Body of pancreas (tissue), 4 donors: Measurements from ENCODE around the gene PEMT. TPM values are rescaled to one million over a fixed set of nuclear protein-coding genes. Genes with fewer than 3 reads are reported as not detected.

Source experiments
- ATAC-seq: fragments of 150-250 bp; one replicate; pipeline ENCODE4 v1.9.1; 2016
- DNase-seq, 4 donors: peaks; one replicate each; pipeline ENCODE4 v3.0.0-alpha.2; 2019
- H3K27ac ChIP-seq, 4 donors: fragments of 200-600 bp; sonication (generic); 1 replicate in 3 of 4; 2 replicates in 1 of 4; pipeline versions ENCODE4 v1.5.1 to v1.6.1; 2016 to 2019; ENCODE audit warnings: mild to moderate bottlenecking in 1 of 4, mixed read lengths in 1 of 4, moderate library complexity in 1 of 4
- H3K27me3 ChIP-seq, 2 donors: fragments of 200-600 bp; sonication (generic); one replicate each; pipeline ENCODE4 v1.6.0; 2016; ENCODE audit warnings: mild to moderate bottlenecking in 1 of 2
- H3K36me3 ChIP-seq, 2 donors: fragments of 200-600 bp; sonication (generic); replicated peaks in 1 of 2; 2 replicates each; pipeline ENCODE4 v1.5.1; 2016; ENCODE audit warnings: low read depth in 2 of 2; ENCODE audit not compliant: insufficient read depth in 1 of 2
- H3K4me1 ChIP-seq: fragments of 200-600 bp; sonication (generic); one replicate; pipeline ENCODE4 v1.6.0; 2016
- H3K4me3 ChIP-seq, 2 donors: fragments of 200-600 bp; sonication (generic); 1 replicate in 1 of 2; 2 replicates in 1 of 2; pipeline ENCODE4 v1.5.1; 2016 to 2019
- H3K9me3 ChIP-seq, 3 donors: fragments of 200-600 bp; sonication (generic); 1 replicate in 2 of 3; 2 replicates in 1 of 3; pipeline ENCODE4 v1.5.1; 2016
- CTCF ChIP-seq, 7 experiments: fragments of 450-650 bp in 4 of 7; fragments of 200-600 bp in 3 of 7; sonication (generic) in 3 of 7; IDR thresholded peaks; one replicate each; pipeline ENCODE4 v1.5.1; 2016 to 2019; ENCODE audit warnings: antibody characterized with exemption in 7 of 7
- POLR2A ChIP-seq, 3 donors: fragments of 450-650 bp; IDR thresholded peaks; one replicate each; pipeline ENCODE4 v1.6.1; 2016; ENCODE audit warnings: antibody characterized with exemption in 3 of 3, mild to moderate bottlenecking in 2 of 3
- WGBS, 2 donors: methylation state at CpG; one replicate each; pipeline ENCODE4 v1.1.5; 2017; 5-methylcytosine and 5-hydroxymethylcytosine counted together
- intact Hi-C: fragments of 100-400 bp; cut with DNase I; formaldehyde crosslinking; loops from one replicate; pipeline ENCODE4 v1.15.1; 2023
- total RNA-seq, 2 donors: library from RNA; depleted of rRNA; stranded (reverse); fragments of >200 nt; gene quantifications; one replicate each; pipeline ENCODE4 v1.1.0, GENCODE V29; 2016

Gene PEMT
- total RNA-seq, 2 donors from 2014 or later, result 23.4 to 27.8 TPM

DNA sequence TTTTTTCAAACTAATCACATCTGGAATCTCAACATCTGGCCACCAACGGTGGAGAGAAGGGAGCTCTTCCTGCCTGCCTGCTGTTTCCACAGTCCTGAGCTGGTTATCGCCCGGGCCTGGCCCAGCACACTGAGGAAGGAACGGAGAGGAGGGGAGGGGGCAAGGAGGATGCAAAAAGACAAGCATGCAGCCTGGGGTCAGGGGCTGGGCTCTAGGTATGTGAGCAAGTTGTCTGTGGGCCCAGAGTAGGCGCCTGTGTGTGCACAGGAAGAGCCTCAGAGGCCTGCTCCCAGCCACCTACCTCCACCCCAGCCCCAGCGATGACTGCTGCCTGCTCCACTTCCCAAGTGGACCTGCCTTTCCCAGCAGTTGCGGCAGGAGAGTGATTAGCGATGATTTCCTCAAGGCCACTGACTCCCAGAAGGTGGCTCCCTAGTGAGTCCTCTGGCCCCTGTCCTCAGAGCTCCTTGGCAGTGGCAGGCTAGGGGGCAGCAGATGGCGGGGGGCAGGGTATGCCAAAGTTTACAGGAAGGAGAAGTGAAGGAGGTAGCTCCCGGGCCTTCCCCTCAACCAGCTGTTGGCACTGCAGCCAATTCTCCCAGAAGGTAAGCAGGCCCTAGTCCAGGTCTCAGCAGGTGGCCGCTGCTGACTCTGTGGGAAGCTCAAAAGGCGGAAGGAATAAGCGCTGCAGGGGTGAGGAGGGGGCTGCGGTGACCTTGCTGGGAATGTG is 68.3 kb downstream of the PEMT start:
- 24 to 35% methylated on average over 9 to 14 of the region's 14 CpGs for WGBS, 2 donors
- peak overlapping the region; percentile 44 to 78 (median 71) for H3K27ac ChIP-seq
- ATAC-seq, result peak; percentile 84
- DNase-seq, result peak; percentile 68 to 89 (median 88)
- no peaks in the 10 kb centered on the region for H3K36me3 ChIP-seq
- no peaks in the 10 kb centered on the region for H3K9me3 ChIP-seq
- H3K4me3 ChIP-seq, result no peak overlapping the region
- H3K4me1 ChIP-seq, result peaks cover 18% of the 10 kb centered on the region
- TF ChIP-seq POLR2A (IDR thresholded peaks at IDR 0.05), result no peak
- TF ChIP-seq CTCF (IDR thresholded peaks at IDR 0.05), result peak in 3 of 7 experiments; percentile 10 to 35 (median 15)
- intact Hi-C loops, result no loop called here
- H3K27me3 ChIP-seq, result no peaks in the 10 kb centered on the region

- TF ChIP-seq CTCF (IDR thresholded peaks at IDR 0.05) (no peak), POLR2A (IDR thresholded peaks at IDR 0.05) (no peak)
These were observed 70.8 kb downstream of the PEMT start for GRCh38 chr17:17520599-17521232.

DNA sequence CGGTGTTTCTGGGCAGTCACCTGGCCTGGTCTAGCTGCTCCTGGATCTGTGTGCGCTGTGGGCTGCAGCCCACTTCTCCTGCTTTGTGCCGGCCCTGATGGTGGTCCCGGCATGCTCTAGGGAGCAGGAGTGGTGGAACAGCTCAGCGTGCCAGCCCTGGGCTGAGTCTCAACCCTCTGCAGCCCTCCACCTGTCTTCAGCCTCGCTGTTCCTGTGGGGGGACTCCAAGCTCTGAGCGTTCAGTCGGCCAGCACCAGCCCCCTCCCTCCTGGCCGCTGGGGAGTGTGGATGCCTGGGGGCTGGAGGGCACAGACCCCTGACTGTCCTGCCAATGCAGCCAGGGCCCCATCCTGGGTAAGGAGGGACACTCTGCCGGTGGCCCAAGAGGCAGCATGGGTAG is 71.6 kb downstream of the PEMT start:
- WGBS, 2 donors, result 93 to 96% methylated on average over 4 to 10 of the region's 10 CpGs
- Histone ChIP-seq H3K27me3 (no peaks in the 10 kb centered on the region), H3K4me3 (no peak overlapping the region), H3K9me3 (no peaks in the 10 kb centered on the region), H3K4me1 (peaks cover 18% of the 10 kb centered on the region), H3K36me3 (no peaks in the 10 kb centered on the region), H3K27ac (no peak overlapping the region)
- no peak for ATAC-seq
- no peak for DNase-seq
- intact Hi-C loops, result no loop called here
- TF ChIP-seq CTCF (IDR thresholded peaks at IDR 0.05), result no peak
- no peak for TF ChIP-seq POLR2A (IDR thresholded peaks at IDR 0.05)

More at GRCh38 chr17:17520599-17521232, 70.8 kb downstream of the PEMT start:
- Histone ChIP-seq H3K4me3 (no peak overlapping the region), H3K27ac (no peak overlapping the region), H3K9me3 (no peaks in the 10 kb centered on the region), H3K27me3 (no peaks in the 10 kb centered on the region), H3K4me1 (peaks cover 18% of the 10 kb centered on the region), H3K36me3 (no peaks in the 10 kb centered on the region)
- intact Hi-C loops, result no loop called here
- ATAC-seq, result no peak
- 86 to 89% methylated on average over 14 to 22 of the region's 22 CpGs for WGBS, 2 donors
- DNase-seq, result no peak

GRCh38 chr17:17518951-17519350 is 72.6 kb downstream of the PEMT start:
- peaks cover 15% of the 10 kb centered on the region for H3K4me1 ChIP-seq
- H3K9me3 ChIP-seq, result no peaks in the 10 kb centered on the region
- DNase-seq (no peak), ATAC-seq (no peak)
- no peaks in the 10 kb centered on the region for H3K27me3 ChIP-seq
- intact Hi-C loops, result no loop called here
- H3K27ac ChIP-seq, result no peak overlapping the region
- 88 to 90% methylated on average over 5 of the region's 5 CpGs for WGBS, 2 donors
- no peak for TF ChIP-seq POLR2A (IDR thresholded peaks at IDR 0.05)
- no peak for TF ChIP-seq CTCF (IDR thresholded peaks at IDR 0.05)
- no peaks in the 10 kb centered on the region for H3K36me3 ChIP-seq
- no peak overlapping the region for H3K4me3 ChIP-seq
